ENCODE results near the gene DRC1.
"Not testable (repeated sequence)": the region's sequence is repeated elsewhere in the genome, so short reads cannot be mapped to it uniquely, and the experiment has no call there.

DRC1 gene

DNA sequence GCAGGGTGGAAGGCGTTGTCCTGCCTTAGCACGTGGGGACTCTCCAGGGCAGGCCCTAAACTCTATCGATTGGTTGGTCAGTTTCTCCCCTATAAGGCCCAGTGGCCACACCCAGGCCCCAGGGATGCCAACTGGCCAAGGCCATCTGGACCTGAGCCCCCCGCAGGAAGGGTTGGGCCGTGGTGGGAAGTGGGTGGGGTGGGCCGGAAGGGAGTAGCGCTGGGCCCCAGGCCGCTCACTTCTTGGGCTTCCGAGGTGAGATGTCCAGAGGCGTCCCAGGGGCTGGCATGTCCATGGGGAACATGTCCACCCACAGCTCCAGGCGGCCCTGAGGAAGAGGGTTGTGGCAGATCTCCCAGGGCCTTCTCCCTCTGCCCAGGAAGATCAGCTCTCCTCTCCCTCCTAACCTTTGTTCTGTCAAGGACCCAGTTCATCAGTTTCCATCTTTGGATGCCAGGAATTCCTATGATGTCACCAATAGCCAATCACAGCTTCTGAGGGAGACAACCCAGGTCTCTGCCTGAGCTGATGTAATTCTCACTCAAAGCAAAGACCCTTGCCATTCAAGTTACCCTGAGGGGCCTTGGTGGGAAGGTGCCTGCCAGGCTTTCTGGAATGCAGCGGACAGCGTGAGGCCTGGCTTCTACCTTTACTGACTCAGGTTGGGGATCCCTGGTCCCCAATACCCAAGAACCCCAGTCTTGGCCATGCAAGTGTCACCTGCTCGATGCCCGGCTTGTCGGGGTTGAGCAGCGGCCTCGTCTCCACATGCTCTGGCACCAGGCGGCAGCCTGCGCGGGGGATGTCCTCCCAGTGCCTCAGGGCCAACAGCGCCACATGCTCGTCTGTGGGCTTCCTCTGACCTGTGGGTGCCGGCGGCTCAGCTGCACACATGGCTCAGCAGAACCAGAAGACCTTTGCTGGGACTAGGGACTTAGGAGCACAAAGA is 61.8 kb downstream of the DRC1 start:
- no peak for DNase-seq (ENCODE audit: low read depth in 2 of 2)

DNA sequence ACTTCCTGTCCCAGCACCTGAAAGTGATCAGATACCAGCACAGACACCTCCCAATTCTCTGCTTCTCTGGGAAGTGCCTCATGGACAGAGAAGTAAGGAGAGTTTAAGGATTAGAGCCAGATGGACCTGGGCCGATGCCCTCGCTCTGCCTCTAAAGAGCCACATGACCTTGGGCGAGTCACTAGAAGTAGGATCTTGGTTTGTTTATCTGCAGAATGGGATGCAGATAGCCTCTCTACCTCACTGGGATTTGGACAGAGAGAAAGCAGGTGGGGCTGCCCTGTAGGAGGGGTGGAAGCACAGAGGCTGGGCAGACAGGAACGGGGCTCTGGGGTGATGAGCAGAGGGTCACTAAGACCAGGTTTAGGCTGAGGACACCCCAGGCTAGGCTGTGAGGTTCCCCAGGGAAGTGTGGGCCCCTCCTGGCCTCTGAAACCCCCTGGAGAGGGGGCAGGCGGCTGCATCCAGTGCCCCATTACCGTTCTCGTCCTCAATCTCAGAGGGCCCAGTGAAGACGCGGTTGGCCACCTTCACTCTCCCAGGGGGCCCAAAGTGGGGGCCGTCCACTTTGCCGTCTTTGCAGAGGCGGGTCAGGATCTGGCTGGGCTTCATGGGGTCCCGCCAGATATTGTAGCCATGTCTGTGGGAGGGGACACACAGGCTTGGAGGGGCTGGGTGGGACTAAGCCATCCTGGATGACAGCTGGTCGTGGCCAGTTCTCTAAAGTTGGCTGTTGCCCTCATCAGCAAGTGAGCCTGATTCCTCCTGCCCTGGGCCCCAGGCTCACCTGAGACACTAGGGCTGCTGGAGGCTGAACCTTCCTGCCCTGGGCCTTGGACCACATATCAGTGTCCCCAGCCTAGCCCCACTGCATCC is 62.9 kb downstream of the DRC1 start:
- DNase-seq (ENCODE audit: low read depth in 2 of 2): no peak

DNA sequence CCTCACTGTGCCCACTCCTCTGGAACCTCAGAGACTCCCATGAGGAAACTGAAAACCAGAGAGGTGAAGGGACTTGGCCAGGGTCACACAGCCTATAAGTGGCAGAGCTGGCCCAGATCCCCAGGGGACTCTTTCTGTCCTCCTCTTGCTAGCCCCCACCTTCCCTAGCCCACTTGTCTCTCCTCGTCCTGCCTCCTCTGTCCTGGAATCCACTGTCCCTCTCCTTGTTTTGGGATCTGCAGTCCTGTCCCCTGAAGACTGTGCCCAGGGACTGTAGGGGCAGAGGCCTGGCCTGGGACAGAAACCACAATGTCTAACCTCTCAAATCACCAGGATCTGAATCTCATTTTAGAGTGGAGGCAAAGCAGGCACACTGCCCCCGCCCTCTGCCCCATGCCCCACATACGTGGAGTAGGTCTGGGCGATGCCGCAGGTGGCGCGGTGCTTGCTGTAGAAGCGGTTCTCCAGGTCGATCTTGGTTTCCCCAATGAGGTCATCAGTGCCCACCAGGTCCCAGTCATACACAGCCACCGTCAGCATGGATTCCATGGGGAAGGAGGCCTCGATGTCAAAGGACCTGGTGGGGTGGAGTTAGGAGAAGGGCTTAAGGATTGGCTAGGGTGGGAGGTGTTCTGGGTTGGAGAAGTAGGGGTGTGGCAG is 63.7 kb downstream of the DRC1 start:
- DNase-seq (ENCODE audit: low read depth in 2 of 2): no peak

DNA sequence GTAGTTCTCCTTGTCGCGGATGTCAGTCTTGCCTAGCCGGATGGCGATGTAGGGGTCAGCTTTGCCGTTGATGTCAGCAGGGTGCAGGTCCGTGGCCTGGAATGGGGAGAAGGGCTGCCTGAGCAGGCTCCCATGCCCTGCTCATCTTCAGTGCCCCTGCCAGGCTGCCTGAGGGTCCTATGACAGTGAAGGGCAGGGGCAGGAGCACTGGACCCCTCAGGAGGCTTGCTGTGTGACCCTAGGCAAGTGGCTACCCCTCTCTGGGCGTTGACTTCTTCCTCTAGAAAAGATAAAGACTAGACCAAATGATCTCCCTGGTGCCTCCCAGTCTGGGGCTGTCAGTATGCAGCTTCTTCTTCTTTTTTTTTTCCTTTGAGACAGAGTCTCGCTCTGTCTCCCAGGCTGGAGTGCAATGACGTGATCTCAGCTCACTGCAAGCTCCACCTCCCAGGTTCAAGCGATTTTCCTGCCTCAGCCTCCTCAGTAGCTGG is 64.3 kb downstream of the DRC1 start:
- DNase-seq (ENCODE audit: low read depth in 2 of 2): no peak

DNA sequence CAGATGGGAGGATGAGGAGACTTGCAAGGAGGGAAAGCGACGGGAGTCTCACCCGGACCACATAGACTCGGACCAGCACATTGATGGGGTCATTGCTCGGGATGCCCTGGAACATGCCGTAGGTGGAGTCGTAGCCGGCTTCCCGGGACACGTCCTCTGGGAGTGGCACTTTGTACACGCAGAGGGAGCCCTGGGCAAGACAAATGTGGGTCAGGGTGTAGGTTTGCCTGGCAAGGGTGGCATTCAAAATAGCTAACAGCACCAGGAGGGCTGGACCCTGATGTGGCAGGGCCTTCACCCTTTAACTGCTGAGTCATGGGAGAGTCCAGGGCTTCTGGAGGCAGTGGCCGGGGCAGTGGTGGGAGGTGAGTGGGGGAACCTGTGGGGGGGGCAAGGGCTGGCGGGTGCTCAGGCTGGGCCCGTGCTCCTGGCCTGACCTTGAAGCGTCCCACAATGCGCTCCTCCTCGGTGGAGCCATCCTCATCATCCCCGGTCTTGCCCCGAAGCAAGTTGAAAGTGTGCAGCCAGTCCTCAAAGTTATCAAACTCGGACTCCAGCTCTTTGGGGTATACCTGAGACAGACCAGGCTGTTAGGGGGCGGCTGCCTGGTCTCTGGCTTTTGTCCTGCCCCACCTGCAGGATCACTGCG is 65.1 kb downstream of the DRC1 start:
- no peak for DNase-seq (ENCODE audit: low read depth in 2 of 2)

DNA sequence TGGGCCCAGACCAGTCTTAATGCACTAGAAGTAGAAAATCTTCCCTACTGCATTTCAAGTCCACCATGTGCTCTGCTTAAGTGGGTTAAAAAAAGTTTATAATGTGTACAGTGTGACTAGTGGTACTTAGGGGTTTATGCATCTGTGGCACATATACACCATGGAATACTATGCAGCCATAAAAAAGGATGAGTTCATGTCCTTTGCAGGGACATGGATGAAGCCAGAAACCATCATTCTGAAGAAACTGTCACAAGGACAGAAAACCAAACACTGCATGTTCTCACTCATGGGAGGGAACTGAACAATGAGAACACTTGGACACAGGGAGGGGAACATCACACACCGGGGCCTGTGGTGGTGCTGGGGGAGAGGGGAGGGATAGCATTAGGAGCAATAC is 66.8 kb downstream of the DRC1 start:
- DNase-seq (ENCODE audit: low read depth in 2 of 2): not testable (repeated sequence)

DNA sequence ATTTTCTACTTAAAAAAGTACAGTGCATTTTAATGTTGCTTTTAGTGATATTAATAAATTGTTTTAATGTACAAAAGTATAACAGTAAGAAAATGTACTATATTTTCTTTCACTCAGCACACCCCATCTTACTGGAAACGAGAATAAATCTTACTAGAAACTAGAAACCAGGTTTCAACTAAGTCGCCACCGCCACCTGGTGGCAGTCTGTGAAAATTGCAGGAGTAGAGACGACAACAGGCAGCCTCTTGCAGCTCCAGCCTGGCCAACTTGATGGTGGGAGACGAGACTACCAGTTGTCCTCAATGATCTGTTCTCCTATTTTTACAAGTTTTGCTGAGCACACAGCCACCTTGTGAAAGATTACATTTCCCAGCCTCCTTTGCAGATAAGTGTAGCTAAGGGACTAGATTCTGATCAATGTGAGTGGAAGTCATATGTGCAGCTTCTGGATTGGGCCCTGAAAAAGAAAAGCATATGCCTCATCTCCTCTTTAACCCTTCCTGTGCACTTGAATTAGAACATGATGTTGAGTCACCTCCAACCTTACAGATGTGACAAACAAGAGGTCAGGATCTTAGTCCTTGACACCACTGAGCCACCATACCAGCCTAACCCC is 67.5 kb downstream of the DRC1 start:
- peak in 1 of 2 donors; percentile 9 for DNase-seq (ENCODE audit: low read depth in 2 of 2)

DNA sequence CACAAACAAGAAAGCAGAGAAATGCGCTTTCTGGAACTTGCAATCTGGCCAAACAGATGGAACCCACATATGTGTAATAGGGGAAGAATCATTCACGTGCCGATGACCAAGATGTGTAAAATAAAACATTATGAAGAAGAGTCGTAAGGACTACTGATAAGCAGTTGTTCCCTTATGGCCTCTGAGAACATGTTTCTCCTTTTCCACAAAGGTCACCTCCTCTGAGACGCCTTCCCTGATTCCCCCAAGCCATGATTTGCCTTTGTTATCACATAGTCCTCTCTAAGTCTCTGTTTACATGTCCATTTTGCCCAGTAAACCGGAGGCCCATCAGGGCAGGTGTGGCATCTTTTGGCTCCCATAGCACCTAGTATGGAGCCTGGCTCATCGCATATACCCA is 68.2 kb downstream of the DRC1 start:
- no peak for DNase-seq (ENCODE audit: low read depth in 2 of 2)

DNA sequence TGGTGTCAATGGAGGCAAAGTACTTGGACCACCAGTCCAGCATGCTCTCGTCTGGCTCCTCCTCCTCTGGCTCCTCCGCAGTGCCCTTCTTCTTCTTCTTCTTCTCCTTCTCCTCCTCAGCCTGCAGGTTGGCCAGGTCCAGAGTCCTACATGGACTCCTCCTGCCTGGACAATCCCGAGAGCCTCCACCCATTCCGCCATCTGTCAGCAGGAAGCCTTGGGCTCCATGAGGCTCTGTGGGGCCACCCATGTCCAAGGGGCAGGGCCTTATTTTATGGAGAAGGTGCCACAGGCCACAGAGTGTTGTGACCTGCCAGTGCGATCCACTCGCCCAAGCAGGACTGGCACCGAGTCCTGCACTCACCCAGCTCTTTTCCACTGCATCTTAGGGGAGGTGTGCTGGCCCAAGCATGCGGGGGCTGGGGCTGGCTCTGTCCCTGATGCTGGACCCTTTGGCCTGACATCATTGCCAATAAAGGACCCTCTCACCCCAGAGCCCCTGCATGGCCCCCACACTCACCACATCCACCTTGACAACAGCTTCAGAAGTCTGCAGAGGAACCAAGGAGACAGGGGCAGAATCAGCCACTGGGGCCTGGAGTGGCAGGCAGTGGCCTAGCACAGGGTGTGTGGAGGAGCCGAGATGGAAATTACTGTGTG is 69.0 kb downstream of the DRC1 start:
- DNase-seq (ENCODE audit: low read depth in 2 of 2): no peak

DNA sequence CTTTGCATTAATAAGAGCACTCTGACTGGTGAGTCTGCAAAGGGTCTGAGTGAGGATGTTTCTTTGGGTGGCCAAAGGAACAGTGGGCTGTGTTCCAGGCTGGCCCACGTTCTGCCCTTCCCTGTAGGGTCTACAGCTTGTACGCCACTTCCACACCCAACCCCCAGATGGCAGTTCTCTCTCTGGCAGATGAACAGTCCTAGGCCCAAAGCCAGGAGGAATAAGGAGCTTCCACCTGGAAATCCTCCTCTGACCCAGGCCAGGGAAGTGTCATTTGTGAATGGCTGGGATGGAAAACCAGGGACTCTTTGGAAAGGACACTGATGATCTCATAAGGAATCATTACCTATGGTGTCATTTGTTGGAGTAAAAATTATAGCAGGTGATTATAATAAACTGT is 69.6 kb downstream of the DRC1 start:
- DNase-seq (ENCODE audit: low read depth in 2 of 2): no peak

DNA sequence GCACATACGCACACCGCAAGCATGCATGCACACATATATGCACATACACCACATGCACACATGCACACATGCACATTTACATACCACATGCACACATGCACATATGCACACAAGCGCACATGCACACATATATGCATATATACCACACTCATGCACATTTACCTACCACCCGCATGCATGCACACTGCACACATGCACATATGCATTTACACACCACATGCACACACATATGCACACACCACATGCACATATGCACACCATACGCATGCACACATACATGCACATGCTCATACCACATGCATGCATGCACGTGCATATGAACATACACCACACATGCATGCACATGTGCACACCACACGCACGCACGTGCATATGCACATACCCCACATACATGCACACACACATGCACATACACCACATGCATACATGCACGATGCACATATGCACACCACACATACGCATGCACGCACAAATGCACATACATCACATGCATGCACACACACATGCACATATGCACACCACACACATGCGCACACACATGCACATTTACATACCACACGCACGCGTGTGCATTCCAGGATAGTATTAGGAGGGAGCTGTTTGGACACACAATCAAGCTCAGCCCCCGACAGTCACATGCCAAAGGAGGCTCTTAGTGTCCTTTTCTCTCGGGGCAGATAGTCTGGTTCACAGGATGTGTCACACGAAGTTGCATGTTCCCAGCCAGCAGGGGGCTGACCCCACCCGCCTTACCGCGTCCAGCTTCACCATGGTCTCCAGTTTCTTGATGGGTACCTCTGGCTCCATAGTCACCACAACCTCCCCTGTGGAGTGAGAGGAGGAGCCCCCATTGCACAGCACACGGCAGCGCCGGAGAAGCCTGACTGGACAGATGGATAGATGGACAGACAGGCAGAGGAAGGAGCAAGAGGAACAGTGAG is 70.3 kb downstream of the DRC1 start:
- no peak for DNase-seq (ENCODE audit: low read depth in 2 of 2)

DNA sequence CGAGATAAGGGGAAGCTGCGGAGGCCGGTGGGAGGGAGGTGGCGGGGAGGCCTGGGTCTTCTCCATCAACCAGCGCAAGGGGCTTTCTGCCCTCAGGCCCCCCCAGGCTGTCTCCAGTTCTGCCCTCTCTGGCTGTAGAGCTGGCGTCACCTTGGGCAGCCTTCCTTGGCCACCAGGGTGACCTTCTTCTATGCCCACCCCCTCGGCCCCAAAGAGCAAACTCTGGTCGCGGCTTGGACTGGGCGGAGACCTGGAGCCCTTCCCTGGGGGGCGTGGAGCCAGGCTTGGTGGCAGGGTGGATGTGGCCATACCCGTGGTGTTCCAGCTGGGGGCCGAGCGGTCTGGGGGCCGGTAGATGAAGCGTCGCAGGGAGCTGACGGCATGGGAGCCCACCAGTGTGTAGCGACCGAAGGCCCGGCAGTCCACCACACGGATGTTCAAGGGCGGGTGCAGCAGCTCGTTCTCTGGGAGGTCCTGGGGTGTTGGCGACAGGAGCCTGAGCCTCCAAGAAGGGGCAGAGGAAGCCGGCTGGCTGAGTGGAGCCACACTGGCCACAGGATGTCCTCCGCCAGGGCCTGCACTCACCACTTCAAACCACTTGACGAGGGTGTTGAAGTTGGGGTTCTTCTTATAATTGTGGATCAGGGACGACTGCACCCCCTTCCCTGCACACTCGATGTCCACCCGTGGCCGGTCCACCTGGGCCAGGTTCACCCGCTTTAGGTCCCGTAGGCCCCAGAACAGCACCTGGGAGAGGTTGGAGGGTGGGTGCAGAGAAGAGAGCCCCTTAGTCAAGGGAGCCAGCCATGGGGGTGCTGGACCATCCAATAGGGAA is 71.3 kb downstream of the DRC1 start:
- DNase-seq (ENCODE audit: low read depth in 2 of 2): no peak

DNA sequence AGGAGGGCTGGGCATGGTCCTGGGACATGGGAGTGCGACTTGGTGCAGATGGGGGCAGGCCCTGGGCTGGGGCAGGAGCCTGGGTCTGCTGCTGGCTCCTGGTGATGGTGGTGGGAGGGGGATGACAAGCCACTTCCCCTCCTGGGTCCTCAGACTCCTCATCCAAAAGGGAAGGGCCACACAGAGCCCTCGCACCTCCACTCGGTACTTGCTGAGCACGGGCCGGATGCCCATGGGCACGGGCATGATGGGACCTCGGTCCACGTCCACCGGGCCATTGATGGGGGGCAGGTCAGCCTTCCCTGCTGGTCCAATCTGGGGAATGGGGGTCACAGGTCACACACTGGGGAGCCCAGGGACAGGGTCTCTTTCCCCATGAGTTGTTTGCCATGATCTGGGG is 72.1 kb downstream of the DRC1 start:
- no peak for DNase-seq (ENCODE audit: low read depth in 2 of 2)

DNA sequence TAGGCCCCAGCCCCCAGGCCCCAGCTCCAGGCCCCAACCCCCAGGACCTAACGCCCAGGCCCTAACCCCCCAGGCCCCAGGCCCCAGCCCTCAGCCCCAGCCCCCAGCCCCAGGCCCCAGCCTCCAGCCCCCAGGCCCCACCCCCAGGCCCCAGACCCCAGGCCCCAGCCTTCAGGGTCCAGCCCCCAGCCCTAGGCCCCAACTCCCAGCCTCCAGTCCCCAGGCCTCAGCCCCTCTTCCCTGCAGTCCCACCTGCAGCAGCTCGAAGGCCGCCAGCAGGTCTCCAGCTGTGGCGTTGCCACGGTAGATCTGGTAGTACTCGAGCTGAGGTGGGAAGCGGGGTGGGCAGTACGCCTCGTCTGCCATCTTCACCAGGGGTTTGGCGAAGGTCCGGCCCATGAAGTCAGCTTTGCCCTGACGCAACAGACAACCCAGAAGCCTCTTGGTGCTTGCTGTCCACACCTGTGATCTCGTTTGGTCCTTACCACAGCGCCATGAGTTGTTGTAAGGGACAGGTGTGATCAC is 72.6 kb downstream of the DRC1 start:
- DNase-seq (ENCODE audit: low read depth in 2 of 2): no peak

DNA sequence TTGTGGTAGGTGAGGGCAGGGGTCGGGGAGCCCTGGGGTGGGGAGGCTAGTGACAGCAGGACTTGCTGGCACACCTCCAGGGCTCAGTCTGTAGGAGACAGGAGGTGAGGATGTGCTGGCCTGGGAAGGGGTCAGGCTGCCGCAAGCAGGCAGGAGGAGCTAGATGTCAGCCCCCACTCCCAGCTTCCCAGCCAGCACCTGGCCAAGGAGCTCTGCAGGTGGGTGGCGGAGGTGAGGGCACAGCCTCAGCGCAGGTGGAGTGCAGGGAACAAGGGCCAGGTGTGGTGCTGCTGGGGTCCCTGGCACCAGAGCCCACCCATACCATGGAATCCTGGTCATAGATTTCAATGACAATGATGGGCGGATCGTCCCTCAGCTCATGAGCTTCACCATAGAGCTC is 73.3 kb downstream of the DRC1 start:
- DNase-seq (ENCODE audit: low read depth in 2 of 2): no peak

DNA sequence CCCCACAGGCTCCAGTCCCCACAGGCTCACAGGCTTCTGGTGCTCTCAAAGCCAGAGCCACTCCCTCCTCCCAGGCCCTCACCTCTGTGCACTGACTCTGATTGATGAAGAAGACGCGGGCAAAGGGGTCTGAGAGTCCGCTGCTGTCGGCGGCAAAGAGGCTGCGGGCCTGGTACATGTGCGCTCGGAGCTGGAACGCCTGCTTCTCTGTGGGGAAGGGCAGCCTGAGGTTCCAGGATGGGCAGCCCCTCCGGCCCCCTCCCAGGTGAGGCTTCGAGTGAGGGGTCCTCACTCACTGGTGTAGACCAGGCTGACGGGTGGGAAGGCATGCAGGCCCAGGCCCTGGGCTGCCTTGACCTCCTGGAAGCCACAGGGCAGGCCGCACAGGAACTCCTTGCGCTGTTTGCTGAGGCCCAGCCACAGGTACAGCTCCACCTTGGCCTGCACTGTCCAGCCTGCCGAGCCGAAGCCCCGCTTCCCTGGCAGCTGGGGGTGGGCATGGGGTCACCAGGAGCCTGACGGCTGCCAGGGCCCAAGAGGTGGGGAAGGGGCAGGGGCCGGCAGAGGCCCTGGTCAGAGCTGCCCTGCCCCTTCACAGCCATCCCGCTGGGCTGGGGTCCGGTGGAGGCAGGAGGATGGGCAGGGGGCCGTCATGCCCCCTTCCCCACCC is 74.2 kb downstream of the DRC1 start:
- DNase-seq (ENCODE audit: low read depth in 2 of 2): no peak

DNA sequence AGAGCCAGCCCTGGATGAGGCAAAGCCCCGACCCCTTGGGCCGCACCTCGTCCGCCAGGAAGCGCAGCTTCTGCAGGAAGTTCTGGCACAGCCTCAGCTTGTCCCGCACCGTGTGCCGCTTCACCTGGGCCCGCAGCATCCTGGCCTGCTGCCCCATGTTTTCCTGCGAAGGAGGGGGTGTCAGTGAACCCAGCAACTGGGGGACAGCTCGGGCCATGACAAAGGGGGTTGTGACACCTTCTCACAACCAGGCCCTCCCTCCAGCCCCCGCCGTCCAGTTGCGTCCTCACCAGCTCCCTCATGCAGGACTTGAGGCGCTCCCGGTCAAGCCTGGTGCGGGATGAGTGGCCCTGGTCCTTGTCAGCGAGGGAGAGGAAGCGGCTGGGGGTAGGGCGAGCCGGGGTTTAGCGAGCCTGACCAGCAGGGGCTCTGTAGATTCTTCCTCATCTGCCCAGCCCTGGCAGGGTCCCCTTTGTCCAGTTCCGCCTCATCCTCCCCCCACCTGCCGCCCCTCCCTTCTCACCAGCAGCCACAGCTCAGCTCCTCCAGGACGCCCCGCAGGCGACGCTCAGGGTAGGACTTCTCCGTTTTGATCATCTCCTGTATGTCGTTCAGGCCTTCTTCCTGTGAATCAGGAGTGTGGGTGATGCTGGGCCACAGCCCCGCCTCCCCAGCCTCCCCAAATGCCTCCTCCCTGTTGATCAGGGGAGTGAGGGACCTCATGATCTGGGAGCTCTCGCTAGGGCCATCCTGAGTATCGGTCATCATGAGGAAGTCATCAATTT is 75.6 kb downstream of the DRC1 start:
- no peak for DNase-seq (ENCODE audit: low read depth in 2 of 2)

Data from stimulated activated CD8-positive, alpha-beta memory T cell treated with anti-CD3 and anti-CD28 coated beads, Interleukin-15, amount 100 ng/mL, for 4 hours (primary cell).